Cardiac muscle cell (in vitro differentiated cells and primary cell): ENCODE measurements around the gene DIDO1. TPM values are rescaled to one million over a fixed set of nuclear protein-coding genes. Genes with fewer than 3 reads are reported as not detected.

Experiments used
- DNase-seq, 2 donors: peaks; one replicate each; pipeline versions ENCODE4 v3.0.0 to v3.0.0-alpha.2; 2010 to 2017; ENCODE audit warnings: low read depth in 1 of 2, low spot score in 1 of 2
- H3K27ac ChIP-seq: fragments of 200-600 bp; sonication (generic); 2 replicates; pipeline ENCODE4 v1.5.1; 2016
- H3K27me3 ChIP-seq: fragments of 200-600 bp; sonication (generic); 2 replicates; pipeline ENCODE4 v1.6.0; 2016; ENCODE audit warnings: control low read depth
- H3K36me3 ChIP-seq: fragments of 200-600 bp; sonication (generic); 2 replicates; pipeline ENCODE4 v1.5.1; 2016; ENCODE audit warnings: control low read depth
- H3K4me1 ChIP-seq: fragments of 200-600 bp; sonication (generic); 2 replicates; pipeline ENCODE4 v1.8.1; 2017; ENCODE audit warnings: low read depth, mild to moderate bottlenecking, mixed run types
- H3K4me3 ChIP-seq: fragments of 200-600 bp; sonication (generic); 2 replicates; pipeline ENCODE4 v1.5.1; 2016; ENCODE audit warnings: mild to moderate bottlenecking
- H3K9me3 ChIP-seq: fragments of 200-600 bp; sonication (generic); 2 replicates; pipeline ENCODE4 v1.5.1; 2017; ENCODE audit warnings: low read depth, mild to moderate bottlenecking, control low read depth
- CTCF ChIP-seq: IDR thresholded peaks from 2 replicates; pipeline ENCODE4 v1.5.1; 2012; ENCODE audit warnings: low read depth, mild to moderate bottlenecking, low read length
- polyA plus RNA-seq: library from polyadenylated mRNA; unstranded; fragments of >200 nt; fragmentation: Nextera tagmentation; extraction: Ambion mirVana; gene quantifications from 2 replicates; pipeline ENCODE4 v1.2.1, GENCODE V29; 2016
- total RNA-seq: library from RNA; depleted of rRNA; stranded (reverse); fragments of >200 nt; gene quantifications from 2 replicates; pipeline ENCODE4 v1.2.3, GENCODE V29; 2016

The DIDO1 gene
- total and polyA plus RNA-seq, 2 experiments from 2014 or later, result 28.3 to 69.2 TPM

DNA sequence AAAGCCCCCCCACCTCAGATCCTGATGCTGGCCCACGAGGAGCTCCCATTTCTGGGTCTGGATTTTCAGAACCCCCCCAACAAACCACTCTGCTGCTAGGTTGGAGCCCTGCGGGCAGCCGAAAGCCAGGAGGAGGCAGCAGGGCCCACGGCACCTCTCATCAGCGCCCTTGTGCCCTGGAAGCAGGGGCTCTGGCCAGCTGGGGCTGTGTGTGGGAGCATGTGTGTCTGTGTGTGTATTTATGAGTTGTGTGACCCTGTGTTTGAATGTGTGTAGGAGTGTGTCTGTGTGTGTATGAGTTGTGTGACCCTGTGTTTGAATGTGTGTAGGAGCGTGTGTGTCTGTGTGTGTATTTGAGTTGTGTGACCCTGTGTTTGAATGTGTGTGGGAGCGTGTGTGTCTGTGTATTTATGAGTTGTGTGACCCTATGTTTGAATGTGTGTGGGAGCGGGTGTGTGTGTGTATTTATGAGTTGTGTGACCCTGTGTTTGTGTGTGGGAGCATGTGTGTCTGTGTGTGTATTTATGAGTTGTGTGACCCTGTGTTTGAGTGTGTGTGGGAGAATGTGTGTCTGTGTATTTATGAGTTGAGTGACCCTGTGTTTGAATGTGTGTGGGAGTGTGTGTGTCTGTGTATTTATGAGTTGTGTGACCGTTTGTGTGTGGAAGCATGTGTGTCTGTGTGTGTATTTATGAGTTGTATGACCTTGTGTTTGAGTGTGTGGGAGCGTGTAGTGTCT is 45.1 kb upstream of the DIDO1 start:
- Histone ChIP-seq H3K27ac (no peak overlapping the region), H3K4me1 (no peaks in the 10 kb centered on the region), H3K27me3 (peaks cover 40% of the 10 kb centered on the region), H3K36me3 (no peaks in the 10 kb centered on the region), H3K9me3 (no peaks in the 10 kb centered on the region), H3K4me3 (no peak overlapping the region)
- no peak for DNase-seq
- no peak for TF ChIP-seq CTCF

DNA sequence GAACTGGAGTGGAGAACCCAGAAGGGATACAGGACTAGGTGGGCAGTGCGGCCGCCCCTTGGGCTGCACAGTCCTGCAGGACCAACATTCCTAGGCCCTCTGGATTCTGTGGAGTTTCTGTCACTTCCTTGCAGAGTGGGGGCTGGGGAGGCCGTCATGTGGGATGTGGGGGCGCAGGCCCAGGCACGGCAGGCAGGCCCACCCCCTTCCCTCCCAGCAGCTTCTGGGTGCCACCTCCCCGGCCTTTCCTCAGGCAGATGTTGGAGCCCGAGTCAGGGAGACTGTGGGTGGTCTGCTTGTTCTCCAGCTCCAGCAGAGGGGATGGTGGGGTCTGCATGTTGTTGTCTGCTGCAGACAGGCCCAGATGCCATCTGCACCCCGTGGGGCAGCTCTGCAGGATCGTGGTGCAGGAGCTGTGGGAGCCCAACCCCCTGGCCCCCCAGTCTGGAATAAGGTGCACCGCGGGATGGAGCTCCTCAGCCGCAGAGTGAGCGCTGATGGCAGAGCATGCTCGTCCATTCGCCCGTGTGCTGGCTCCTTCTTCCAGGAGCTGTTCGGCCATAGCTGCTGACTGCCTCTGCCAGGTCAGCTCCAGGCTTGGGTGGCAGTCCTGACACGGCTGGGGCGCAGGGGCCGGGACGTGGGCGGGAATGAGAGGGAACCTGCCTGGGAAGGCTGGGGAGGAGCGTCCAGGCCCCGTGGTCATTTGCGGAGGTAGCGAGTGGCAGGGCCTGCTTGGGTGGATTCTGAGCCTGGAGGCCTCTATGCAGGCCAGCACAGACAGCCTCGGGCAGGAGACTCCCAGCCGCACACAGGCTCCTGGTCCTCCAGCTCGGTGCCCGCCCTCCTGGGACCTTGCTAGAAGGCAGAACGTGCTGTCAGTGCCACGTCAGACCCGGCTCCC is 44.3 kb upstream of the DIDO1 start:
- H3K9me3 ChIP-seq, result no peaks in the 10 kb centered on the region
- H3K4me1 ChIP-seq, result no peaks in the 10 kb centered on the region
- peaks cover 32% of the 10 kb centered on the region for H3K27me3 ChIP-seq
- H3K27ac ChIP-seq, result no peak overlapping the region
- no peak for TF ChIP-seq CTCF
- DNase-seq, result no peak
- no peaks in the 10 kb centered on the region for H3K36me3 ChIP-seq
- H3K4me3 ChIP-seq, result no peak overlapping the region

DNA sequence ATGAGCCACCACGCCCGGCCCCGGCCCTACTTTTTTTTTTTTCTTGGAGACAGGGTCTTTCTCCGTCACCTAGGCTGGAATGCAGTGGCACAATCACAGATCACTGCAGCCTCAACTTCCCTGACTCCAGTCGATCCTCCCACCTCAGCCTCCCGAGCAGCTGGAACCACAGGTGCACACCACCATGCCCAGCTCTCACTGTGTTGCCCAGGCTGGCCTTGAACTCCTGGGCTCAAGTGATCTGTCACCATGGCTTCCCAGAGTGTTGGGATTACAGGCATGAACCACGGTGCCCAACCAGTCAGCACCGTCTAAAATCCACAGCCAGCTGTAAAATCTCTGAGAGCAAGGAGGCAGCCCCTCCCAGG is 43.6 kb upstream of the DIDO1 start:
- Histone ChIP-seq H3K4me3 (no peak overlapping the region), H3K9me3 (no peaks in the 10 kb centered on the region), H3K27me3 (peaks cover 26% of the 10 kb centered on the region)

GRCh38 chr20:62969179-62969760 is 43.0 kb upstream of the DIDO1 start:
- Histone ChIP-seq H3K36me3 (no peaks in the 10 kb centered on the region), H3K27me3 (peaks cover 19% of the 10 kb centered on the region), H3K4me3 (no peak overlapping the region), H3K27ac (no peak overlapping the region), H3K4me1 (no peaks in the 10 kb centered on the region), H3K9me3 (no peaks in the 10 kb centered on the region)
- no peak for TF ChIP-seq CTCF
- DNase-seq, result peak in 1 of 2 donors; percentile 16

More for the DNA sequence above, 43.6 kb upstream of the DIDO1 start:
- H3K36me3 ChIP-seq, result no peaks in the 10 kb centered on the region
- H3K27ac ChIP-seq, result no peak overlapping the region
- no peak for DNase-seq
- H3K4me1 ChIP-seq, result no peaks in the 10 kb centered on the region
- no peak for TF ChIP-seq CTCF

DNA sequence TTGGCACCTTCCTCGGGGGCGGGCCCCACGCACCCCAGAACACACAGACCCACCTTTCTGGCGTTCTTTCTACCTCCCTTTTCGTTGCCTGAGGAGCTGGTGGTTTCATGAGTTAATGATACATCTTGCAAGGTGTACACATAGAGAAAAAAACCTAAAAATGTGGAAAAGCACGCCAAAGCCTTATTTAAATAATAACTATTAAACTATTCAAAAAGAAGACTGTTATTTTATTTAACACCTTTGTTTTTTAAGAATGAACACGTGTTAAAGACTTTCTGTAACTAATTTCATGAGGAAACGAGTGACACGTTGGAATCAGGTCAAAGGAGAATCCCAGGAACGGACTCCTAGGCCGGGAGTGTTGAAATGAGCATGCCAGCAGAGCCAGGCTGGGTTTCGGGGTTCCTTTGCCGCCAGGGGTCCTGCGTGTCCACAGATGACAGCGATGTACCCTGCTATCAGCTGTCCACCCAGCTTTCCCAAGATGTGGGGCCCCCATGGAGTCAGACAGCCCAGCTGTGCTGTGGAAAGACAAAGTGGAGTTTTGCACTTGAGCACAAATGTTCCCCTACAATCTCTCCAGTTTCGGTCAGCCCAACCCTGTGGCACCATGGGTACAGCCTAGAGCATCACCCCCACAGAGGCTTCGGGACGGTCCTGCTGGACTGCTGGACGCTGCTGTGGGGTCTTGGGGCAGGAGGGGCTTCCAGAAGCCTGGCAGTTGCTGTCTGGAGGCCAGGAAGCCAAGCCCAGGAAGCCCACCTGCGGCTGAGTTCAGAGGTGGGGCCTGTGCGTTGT is 42.3 kb upstream of the DIDO1 start:
- Histone ChIP-seq H3K4me3 (no peak overlapping the region), H3K9me3 (no peaks in the 10 kb centered on the region), H3K27me3 (peaks cover 12% of the 10 kb centered on the region), H3K27ac (no peak overlapping the region), H3K36me3 (no peaks in the 10 kb centered on the region), H3K4me1 (no peaks in the 10 kb centered on the region)
- no peak for DNase-seq
- no peak for TF ChIP-seq CTCF
